OCI-LY7 (cell line): ENCODE data around the gene RCVRN. TPM values are rescaled to one million over a fixed set of nuclear protein-coding genes. Genes with fewer than 3 reads are reported as not detected.

Experiments used
- BruUV-seq: library from RNA; stranded (reverse); fragments of 400-500 nt; replicated peaks from 2 replicates; lab custom pipeline; 2021; lab: Mats Ljungman, UMichigan
- CTCF ChIA-PET: fragments of 300-600 bp; sonication (Branson Sonifier 250); formaldehyde crosslinking; loops from one replicate; lab custom pipeline; 2022; ENCODE audit warnings: antibody characterized with exemption; ENCODE audit not compliant: unreplicated experiment; lab: Charles Lee
- POLR2A ChIA-PET: fragments of 300-600 bp; sonication (Branson Sonifier 250); formaldehyde crosslinking; loops from one replicate; lab custom pipeline; 2022; ENCODE audit warnings: antibody characterized with exemption; lab: Charles Lee
- DNase-seq: peaks from one replicate; pipeline ENCODE4 v3.0.0-alpha.2; 2015; ENCODE audit warnings: low spot score
- H2AFZ ChIP-seq: fragments of 200-600 bp; sonication (generic), shearing (Covaris generic); 2 replicates; pipeline ENCODE4 v1.6.1; 2014; ENCODE audit warnings: mild to moderate bottlenecking, antibody characterized with exemption, low read length, moderate library complexity
- H3K27ac ChIP-seq: fragments of 200-600 bp; sonication (generic); 2 replicates; pipeline ENCODE4 v1.5.1; 2014; ENCODE audit warnings: mixed run types, low read depth, mild to moderate bottlenecking, moderate library complexity, low read length, inconsistent platforms; ENCODE audit not compliant: poor library complexity, severe bottlenecking
- H3K36me3 ChIP-seq: fragments of 200-600 bp; sonication (generic); 2 replicates; pipeline ENCODE4 v1.6.1; 2014; ENCODE audit warnings: mild to moderate bottlenecking, antibody characterized with exemption, low read length, moderate library complexity, mixed read lengths; ENCODE audit not compliant: insufficient read depth
- H3K4me1 ChIP-seq: fragments of 200-600 bp; sonication (generic); 2 replicates; pipeline ENCODE4 v1.5.1; 2014; ENCODE audit warnings: mild to moderate bottlenecking, low read length; ENCODE audit not compliant: insufficient read depth, poor library complexity, severe bottlenecking
- H3K4me2 ChIP-seq: fragments of 200-600 bp; sonication (generic); 2 replicates; pipeline ENCODE4 v1.6.1; 2014; ENCODE audit warnings: mild to moderate bottlenecking, low read length
- H3K4me3 ChIP-seq: fragments of 200-600 bp; sonication (generic); 2 replicates; pipeline ENCODE4 v1.5.1; 2014; ENCODE audit warnings: mild to moderate bottlenecking, low read depth, low read length; ENCODE audit not compliant: poor library complexity, severe bottlenecking
- H3K79me2 ChIP-seq: fragments of 200-600 bp; sonication (generic); 2 replicates; pipeline ENCODE4 v1.6.1; 2016; ENCODE audit warnings: low read depth, mild to moderate bottlenecking, low read length, moderate library complexity, mixed read lengths; ENCODE audit not compliant: insufficient read depth
- H3K9me2 ChIP-seq: fragments of 200-600 bp; sonication (generic); 2 replicates; pipeline ENCODE4 v1.6.1; 2016; ENCODE audit warnings: mild to moderate bottlenecking, low read length, mixed read lengths; ENCODE audit not compliant: insufficient read depth
- H3K9me3 ChIP-seq: fragments of 200-600 bp; sonication (generic); 2 replicates; pipeline ENCODE4 v1.6.1; 2014; ENCODE audit warnings: mild to moderate bottlenecking, mixed run types, low read length, mixed read lengths
- H4K20me1 ChIP-seq: fragments of 200-600 bp; sonication (generic); 2 replicates; pipeline ENCODE4 v1.6.1; 2014; ENCODE audit warnings: mild to moderate bottlenecking, antibody characterized with exemption, low read length, moderate library complexity, mixed read lengths; ENCODE audit not compliant: insufficient read depth
- EZH2phosphoT487 ChIP-seq: fragments of 200-600 bp; sonication (generic); IDR thresholded peaks from 2 replicates; pipeline ENCODE4 v1.6.1; 2018; ENCODE audit warnings: low read depth, borderline replicate concordance, mild to moderate bottlenecking, mixed run types, antibody characterized with exemption, low read length, moderate library complexity, mixed read lengths
- intact Hi-C: fragments of 100-400 bp; cut with micrococcal nuclease; formaldehyde crosslinking; loops from one replicate; pipeline ENCODE4 v1.10.0; 2022; ENCODE audit not compliant: unreplicated experiment
- total RNA-seq, 2 experiments: library from RNA; depleted of rRNA in 1 of 2; stranded (reverse); fragments of >200 nt in 1 of 2; shearing (Covaris generic) in 1 of 2; gene quantifications; 2 replicates each; pipeline ENCODE4 v1.2.3, GENCODE V29; 2014 to 2022
- TF ChIP-seq, protein P1 (sequence below): fragments of 200-600 bp; sonication (generic); conservative IDR thresholded peaks from 2 replicates; pipeline ENCODE4 v1.5.1; 2014; ENCODE audit warnings: mild to moderate bottlenecking, antibody characterized with exemption, low read length, moderate library complexity, mixed read lengths

RCVRN gene
- total RNA-seq, 2 experiments from 2014 or later, result not detected

- intact Hi-C loops, result no loop called here
- Histone ChIP-seq H3K9me3 (no peaks in the 10 kb centered on the region), H3K79me2 (no peaks in the 10 kb centered on the region), H3K4me2 (no peak overlapping the region), H4K20me1 (no peaks in the 10 kb centered on the region), H3K9me2 (no peaks in the 10 kb centered on the region), H3K4me3 (no peak overlapping the region), H3K27ac (no peak overlapping the region), H2AFZ (no peak overlapping the region), H3K4me1 (no peaks in the 10 kb centered on the region), H3K36me3 (no peaks in the 10 kb centered on the region)
- TF ChIP-seq, protein P1, sequence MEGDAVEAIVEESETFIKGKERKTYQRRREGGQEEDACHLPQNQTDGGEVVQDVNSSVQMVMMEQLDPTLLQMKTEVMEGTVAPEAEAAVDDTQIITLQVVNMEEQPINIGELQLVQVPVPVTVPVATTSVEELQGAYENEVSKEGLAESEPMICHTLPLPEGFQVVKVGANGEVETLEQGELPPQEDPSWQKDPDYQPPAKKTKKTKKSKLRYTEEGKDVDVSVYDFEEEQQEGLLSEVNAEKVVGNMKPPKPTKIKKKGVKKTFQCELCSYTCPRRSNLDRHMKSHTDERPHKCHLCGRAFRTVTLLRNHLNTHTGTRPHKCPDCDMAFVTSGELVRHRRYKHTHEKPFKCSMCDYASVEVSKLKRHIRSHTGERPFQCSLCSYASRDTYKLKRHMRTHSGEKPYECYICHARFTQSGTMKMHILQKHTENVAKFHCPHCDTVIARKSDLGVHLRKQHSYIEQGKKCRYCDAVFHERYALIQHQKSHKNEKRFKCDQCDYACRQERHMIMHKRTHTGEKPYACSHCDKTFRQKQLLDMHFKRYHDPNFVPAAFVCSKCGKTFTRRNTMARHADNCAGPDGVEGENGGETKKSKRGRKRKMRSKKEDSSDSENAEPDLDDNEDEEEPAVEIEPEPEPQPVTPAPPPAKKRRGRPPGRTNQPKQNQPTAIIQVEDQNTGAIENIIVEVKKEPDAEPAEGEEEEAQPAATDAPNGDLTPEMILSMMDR, result no peak
- TF ChIP-seq EZH2phosphoT487, result no peak
- CTCF ChIA-PET, result no interaction called here
- POLR2A ChIA-PET, result interaction anchor here (0.5 kb wide), 1 partner anchor 8 kb away, joined by 3 read pairs; no protein-coding TSS in a partner anchor
- DNase-seq, result no peak
- BruUV-seq, result no TSS peak
Observed at GRCh38 chr17:9874722-9875121, 30.3 kb downstream of the RCVRN start.

- BruUV-seq, result no TSS peak
- Histone ChIP-seq H3K9me3 (no peaks in the 10 kb centered on the region), H3K79me2 (no peaks in the 10 kb centered on the region), H4K20me1 (no peaks in the 10 kb centered on the region), H3K27ac (no peak overlapping the region), H3K36me3 (no peaks in the 10 kb centered on the region), H2AFZ (no peak overlapping the region), H3K4me3 (no peak overlapping the region), H3K4me2 (no peak overlapping the region), H3K4me1 (no peaks in the 10 kb centered on the region), H3K9me2 (no peaks in the 10 kb centered on the region)
- POLR2A ChIA-PET, result interaction anchor here (0.5 kb wide), 1 partner anchor 318 kb away, joined by 3 read pairs; no protein-coding TSS in a partner anchor
- DNase-seq, result no peak
- TF ChIP-seq, protein P1, result no peak
- no peak for TF ChIP-seq EZH2phosphoT487
- CTCF ChIA-PET, result no interaction called here
- intact Hi-C loops, result no loop called here
Observed at GRCh38 chr17:9872852-9873251, 32.2 kb downstream of the RCVRN start.

GRCh38 chr17:9868552-9868951, 36.5 kb downstream of the RCVRN start:
- Histone ChIP-seq H3K4me1 (no peaks in the 10 kb centered on the region), H4K20me1 (no peaks in the 10 kb centered on the region), H2AFZ (no peak overlapping the region), H3K9me3 (no peaks in the 10 kb centered on the region), H3K4me2 (no peak overlapping the region), H3K27ac (no peak overlapping the region), H3K4me3 (no peak overlapping the region), H3K36me3 (no peaks in the 10 kb centered on the region), H3K9me2 (no peaks in the 10 kb centered on the region), H3K79me2 (no peaks in the 10 kb centered on the region)
- intact Hi-C loops, result no loop called here
- POLR2A ChIA-PET, result no interaction called here
- CTCF ChIA-PET, result no interaction called here
- TF ChIP-seq, protein P1, result no peak
- no peak for TF ChIP-seq EZH2phosphoT487
- DNase-seq, result no peak
- no TSS peak for BruUV-seq
